WI38 (cell line): ENCODE measurements around the gene ITGA11.

Source experiments
- H3K4me3 ChIP-seq: 2 replicates; pipeline ENCODE4 v1.5.1; 2011; ENCODE audit warnings: low read depth, mild to moderate bottlenecking, control low read depth, low read length
- TF ChIP-seq, protein P1 (sequence below): IDR thresholded peaks from 2 replicates; pipeline ENCODE4 v1.5.1; 2012; ENCODE audit warnings: low read depth, mild to moderate bottlenecking, control low read depth, low read length

The ITGA11 gene

DNA sequence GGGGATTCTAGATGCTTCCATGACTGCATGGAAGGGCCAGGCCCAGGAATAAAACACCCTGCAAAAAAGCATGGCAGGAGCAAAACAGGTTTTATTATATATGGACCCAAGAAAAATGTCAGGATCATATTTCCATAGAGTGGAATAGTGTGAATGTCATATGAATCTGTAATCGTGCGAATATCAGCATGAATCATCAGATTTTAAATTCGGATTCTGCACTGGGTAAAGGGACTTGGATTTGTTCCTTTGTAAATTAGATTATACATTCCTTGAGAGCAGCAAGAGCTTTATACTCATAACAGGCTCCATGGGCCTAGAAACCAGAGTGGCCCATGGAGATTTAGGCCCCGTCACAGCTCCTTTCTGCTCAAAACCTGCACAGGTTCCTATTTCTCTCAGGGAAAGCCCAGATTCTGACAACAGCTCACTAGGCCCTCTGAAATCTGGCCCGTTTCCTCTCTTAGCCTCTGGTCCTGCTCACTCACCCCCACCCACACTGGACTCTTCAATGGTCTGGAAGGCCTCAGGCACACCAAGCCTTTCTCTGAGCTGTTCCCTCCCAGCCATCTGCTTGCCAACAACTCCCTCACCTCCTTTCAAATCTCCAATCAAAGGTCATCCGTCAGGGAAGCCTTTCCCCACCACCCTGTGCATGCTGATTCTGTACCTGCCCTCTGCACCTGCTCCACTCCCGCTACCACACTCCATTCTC lies 78.4 kb downstream of the ITGA11 start:
- TF ChIP-seq, protein P1, sequence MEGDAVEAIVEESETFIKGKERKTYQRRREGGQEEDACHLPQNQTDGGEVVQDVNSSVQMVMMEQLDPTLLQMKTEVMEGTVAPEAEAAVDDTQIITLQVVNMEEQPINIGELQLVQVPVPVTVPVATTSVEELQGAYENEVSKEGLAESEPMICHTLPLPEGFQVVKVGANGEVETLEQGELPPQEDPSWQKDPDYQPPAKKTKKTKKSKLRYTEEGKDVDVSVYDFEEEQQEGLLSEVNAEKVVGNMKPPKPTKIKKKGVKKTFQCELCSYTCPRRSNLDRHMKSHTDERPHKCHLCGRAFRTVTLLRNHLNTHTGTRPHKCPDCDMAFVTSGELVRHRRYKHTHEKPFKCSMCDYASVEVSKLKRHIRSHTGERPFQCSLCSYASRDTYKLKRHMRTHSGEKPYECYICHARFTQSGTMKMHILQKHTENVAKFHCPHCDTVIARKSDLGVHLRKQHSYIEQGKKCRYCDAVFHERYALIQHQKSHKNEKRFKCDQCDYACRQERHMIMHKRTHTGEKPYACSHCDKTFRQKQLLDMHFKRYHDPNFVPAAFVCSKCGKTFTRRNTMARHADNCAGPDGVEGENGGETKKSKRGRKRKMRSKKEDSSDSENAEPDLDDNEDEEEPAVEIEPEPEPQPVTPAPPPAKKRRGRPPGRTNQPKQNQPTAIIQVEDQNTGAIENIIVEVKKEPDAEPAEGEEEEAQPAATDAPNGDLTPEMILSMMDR, result no peak
- no peak overlapping the region for H3K4me3 ChIP-seq

DNA sequence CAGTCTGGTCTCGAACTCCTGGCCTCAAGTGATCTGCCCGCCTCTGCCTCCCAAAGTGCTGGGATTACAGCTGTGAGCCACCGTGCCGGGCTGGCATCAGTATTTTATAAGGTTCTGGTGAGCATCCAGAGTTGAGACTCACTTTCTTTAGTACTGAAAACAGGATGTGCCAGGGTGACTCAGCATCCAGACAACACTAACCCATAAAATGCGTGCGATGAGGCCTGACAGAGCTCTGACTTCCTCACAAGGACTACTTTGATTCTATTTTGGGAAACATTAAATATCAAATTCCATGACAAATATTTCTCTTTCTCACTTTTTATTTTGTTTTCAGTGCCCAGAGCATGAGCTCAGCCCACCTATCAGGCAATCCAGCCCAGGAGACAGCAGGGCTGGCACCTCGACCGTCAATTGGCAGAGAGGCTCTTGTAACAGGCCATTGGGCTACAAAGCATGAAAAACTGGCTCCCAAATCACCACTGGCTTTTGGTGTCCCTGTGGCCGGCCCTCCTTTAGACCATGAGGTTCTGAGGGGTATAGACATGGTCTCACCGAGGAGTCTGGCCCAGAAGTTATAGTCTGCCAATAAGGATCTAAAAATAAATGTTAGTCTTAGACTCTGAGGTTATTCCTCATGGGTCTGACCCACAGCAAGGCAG lies 79.4 kb downstream of the ITGA11 start:
- no peak overlapping the region for H3K4me3 ChIP-seq
- TF ChIP-seq, protein P1, result no peak

DNA sequence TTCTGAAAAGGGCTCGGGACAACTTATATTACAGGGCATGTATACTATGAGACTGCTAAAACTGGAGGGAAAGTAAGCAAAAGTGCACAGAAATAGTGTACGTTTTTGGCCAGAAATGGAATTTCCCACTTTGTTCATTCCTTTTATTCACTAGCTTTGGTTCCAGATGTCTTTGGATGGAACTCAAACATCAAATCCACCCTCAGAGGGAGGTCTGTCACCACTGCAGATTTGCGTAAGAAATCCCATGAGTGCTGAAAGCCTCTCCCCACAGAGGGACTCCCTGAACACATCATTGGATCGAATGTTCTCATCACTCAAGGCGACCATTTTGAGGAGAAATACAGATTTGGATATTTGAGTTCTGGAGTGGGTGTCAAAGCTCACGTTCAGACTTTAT lies 82.8 kb downstream of the ITGA11 start:
- TF ChIP-seq, protein P1, result no peak
- no peak overlapping the region for H3K4me3 ChIP-seq

DNA sequence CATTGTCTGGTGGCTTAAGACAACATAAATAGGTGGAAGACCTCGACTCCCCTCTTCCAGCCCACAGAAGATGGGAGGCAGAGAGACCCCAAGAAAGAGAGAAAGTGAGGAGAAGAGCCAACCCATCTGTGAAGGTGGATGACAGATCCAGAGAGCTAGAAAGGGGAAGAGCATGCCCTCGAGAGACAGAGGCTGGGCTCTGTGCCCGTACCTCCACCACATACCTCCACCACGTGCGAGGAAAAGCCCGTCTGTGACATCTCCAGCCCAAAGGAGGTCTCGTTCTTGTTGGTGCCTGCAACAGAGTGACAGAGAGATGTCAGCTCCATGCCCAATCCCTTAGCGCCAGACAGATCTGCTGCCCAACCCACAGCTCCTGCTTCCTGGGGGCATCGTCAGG lies 83.4 kb downstream of the ITGA11 start:
- H3K4me3 ChIP-seq, result no peak overlapping the region
- TF ChIP-seq, protein P1, result no peak

DNA sequence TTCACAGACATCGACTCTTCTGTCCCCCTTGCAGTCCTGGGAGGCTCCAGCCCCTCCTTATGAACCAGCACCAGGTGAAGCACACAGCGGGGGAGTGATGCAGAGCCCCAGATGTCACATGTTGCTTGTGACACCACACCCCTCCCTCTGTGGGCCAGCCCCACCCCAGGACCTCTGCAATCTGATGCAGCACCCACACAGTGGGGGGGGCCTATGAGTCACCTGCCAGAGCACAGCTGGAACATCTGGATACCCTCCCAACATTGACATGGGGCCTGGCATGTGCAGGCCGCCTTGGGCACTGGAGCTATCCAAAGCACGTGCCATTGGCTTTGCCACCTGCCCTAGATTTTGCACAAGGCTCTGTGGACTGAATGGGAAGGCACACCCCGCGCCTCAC lies 83.9 kb downstream of the ITGA11 start:
- TF ChIP-seq, protein P1, result no peak
- H3K4me3 ChIP-seq, result no peak overlapping the region

DNA sequence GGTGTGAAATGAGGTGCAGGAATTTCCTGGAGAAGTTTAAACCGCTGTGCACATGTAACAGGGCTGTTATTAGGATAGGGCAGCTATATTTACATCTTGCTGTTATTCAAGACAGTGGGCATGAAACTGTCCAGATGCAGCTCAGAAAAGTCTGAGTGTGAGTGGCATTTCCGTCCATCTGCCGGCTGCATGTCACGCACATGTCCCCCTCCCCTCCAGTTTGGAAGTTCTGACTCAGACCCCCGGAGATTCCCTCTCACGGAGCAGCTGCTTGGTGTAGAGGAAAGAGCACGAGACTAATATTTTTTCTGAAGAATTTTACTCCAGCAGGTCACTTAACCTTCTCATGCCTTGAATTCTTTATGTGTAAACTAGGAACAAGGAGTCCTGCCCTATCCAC lies 84.6 kb downstream of the ITGA11 start:
- H3K4me3 ChIP-seq, result no peak overlapping the region
- TF ChIP-seq, protein P1, result no peak

DNA sequence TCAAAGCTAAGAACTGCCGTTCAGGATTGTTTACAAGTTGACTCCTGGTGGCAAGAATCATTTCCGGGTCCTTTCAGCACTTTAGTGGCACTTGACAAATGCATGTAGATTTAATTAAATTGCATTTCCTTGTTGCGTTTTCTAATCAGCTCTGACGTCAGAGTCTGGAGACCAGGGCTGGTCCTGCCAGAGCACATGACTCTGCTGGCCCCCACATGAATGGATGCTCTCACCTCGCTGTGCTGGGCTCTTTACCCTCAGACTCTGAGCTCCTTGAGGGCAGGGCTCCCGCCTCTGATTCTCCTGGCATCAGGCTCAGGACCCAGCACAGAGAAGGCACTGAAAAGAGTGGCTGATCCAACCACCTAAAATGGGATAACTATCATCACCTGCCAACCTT lies 85.0 kb downstream of the ITGA11 start:
- TF ChIP-seq, protein P1, result no peak
- no peak overlapping the region for H3K4me3 ChIP-seq
